HG02798 (cell line): Measurements from ENCODE around the gene RIMS4.
"Not testable (repeated sequence)": the region's sequence is repeated elsewhere in the genome, so short reads cannot be mapped to it uniquely, and the experiment has no call there.

Experiments
- ATAC-seq: cut with Tn5 transposase; IDR thresholded peaks from one replicate; pipeline ENCODE4 v1.9.1; 2021; ENCODE audit warnings: mild to moderate bottlenecking; ENCODE audit not compliant: unreplicated experiment, poor library complexity

RIMS4 gene

DNA sequence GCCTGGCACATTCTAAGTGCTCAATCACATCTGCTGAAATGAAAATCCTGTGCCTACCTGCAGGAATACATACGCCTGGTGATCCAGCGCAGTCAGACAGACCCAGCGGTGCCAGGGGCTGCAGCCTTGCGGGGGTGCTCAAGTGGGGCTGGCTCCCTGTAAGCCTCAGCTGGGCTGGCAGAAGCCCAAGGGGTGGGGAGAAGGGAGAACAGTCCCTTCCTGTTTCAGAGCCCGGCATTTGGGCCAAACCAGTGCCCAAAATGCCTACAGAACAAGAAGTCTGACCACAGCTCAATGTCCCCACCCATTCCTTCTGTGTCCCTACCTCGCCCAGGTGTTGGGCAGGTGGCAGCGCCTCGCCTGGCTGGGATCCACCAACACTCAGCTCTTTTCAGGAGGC lies 42.1 kb downstream of the RIMS4 start:
- no peak for ATAC-seq

DNA sequence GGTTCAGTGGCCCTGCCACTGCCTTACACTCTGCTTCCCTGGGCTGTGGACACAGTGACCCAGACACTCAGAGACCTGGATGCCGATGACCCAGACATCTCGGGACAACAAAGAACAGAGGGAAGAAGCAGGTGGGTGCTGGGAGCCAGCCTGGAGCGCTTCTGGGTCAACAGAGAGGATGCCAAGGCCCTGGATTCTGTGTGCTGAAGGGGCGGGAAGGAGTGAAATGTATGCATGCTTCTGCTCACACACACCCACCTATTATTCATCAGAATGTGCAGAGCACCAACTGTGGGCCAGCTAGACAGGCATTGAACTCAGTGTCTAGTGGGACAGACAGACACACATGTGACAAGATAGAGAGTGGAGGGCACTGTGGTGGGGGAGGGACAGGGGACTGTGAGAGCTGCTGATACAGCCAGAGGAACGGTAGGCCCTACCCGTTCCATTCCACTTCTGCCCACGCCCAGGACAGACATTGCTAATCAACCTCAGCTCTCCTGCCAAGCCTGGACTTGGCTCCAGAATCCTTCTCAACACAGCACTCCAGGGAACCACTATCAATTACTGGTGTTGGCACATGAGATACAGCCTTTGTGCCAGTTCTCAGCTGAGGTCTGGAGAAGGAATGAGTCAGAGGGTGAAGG lies 44.5 kb downstream of the RIMS4 start:
- ATAC-seq = no peak

- no peak for ATAC-seq
Observed at GRCh38 chr20:44765091-44765490, 45.3 kb downstream of the RIMS4 start.

GRCh38 chr20:44763798-44764197 lies 46.5 kb downstream of the RIMS4 start:
- not testable (repeated sequence) for ATAC-seq

- no peak for ATAC-seq
Observed at GRCh38 chr20:44762466-44763140, 47.7 kb downstream of the RIMS4 start.

DNA sequence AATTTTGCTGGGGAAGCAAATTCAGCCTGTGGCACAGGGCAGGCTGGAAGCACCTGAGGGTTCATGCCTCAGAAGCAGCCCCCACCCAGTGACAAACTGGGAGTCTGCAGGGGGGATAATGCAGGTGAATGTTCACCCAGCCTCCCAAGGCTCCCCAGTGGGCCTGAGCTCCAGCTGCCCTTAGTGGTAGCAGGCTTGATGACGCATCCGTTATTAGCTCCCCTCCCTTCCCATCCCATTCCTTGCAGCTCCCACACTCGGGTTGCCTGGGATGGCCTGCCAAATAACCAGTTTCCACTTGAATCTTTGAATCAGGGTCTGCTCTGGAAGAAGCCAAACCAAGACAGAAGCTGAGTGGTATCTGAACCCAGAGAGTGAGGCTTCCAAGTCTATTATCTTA lies 48.9 kb downstream of the RIMS4 start:
- ATAC-seq = no peak

GRCh38 chr20:44759595-44759994 lies 50.8 kb downstream of the RIMS4 start:
- ATAC-seq = no peak

DNA sequence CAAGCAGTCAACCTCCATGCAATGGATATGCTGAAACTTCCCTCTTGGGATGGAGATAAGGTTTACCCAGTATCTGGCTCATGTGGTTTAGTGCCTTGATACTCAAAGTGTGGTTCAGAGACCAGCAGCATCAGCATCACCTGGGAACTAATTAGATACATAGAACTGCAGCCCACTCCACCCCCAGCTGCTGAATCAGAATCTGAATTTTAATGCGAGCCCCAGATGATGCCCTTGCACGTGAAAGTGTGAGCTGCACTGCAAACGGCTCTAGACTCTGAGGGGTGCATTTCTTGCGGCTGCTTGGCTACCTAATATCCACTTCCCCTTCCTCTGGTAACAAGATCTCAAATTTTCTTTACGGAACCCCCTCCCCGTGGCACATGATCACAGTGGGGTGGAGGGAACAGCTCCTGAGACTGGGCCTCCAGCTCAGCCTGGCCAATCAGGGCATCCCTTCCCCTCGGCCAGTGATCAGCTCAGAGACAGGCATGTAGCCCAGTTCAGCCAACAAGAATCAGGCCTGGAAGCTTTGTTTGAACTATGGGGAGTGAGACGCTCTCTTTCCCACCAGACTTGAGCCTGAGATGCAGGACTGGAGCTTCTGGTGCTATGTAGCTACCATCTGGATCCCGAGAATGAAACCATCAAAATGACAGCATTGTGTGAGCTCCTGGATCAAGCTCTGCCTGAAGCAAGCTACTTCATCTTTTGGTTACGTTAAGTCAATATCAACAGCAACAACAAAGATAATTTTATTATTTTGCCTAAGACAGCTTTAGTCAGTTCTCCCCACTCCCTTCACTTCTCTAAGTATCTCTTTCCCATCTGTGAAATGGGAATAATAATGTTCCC lies 51.9 kb downstream of the RIMS4 start:
- no peak for ATAC-seq

GRCh38 chr20:44756956-44757355 lies 53.4 kb downstream of the RIMS4 start:
- ATAC-seq = no peak

DNA sequence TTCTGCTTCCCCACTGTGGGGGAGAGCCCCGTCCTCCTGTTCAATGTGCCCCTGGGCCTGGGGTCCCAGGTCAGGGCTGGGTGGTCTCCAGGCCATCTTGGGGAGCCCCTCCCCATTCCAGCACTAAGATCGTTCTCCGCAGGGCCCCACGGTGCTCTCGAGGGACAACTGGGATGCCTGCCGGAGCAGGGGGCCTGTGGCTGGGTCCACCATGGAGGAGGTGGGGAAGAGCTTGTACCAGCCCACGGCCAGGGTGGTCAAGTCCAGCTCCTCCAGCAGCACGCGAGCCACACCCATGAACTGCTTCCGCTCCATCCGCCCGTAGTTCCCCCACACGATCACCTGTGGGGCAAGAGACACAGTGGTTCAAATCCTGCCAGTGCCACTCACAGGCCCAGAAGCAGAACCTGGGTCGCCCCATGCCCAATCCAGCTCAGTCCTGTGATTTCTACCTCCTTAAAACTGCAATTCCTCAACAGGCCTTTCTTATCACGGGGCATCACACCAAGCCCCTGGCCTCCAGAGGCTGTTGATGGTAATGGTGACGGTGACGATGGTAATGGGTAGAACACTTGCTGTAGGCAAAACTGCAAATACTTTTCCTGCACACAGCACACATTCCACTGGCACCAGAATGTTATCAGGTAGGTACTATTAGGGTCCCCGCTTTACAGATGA lies 54.2 kb downstream of the RIMS4 start:
- ATAC-seq = no peak

DNA sequence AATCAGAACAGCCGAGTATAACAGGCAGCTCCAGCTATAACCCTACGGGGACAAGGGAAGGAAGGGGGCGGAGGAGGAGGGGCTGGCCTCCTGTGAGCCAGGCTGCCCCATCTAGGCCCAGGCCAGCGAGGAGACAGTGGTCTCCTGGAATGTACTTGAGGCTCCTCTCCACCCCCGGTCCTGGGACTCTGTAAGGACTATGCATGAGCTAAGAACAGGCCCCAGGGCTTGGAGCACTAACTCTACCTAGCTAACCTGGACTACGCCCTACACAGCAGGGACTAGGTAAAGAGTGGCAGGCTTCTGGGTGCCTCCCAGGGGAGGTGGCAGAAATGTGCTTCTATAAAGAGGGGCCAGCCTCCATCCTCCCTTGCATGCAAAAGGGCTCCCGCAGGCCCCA lies 55.8 kb downstream of the RIMS4 start:
- ATAC-seq = no peak

DNA sequence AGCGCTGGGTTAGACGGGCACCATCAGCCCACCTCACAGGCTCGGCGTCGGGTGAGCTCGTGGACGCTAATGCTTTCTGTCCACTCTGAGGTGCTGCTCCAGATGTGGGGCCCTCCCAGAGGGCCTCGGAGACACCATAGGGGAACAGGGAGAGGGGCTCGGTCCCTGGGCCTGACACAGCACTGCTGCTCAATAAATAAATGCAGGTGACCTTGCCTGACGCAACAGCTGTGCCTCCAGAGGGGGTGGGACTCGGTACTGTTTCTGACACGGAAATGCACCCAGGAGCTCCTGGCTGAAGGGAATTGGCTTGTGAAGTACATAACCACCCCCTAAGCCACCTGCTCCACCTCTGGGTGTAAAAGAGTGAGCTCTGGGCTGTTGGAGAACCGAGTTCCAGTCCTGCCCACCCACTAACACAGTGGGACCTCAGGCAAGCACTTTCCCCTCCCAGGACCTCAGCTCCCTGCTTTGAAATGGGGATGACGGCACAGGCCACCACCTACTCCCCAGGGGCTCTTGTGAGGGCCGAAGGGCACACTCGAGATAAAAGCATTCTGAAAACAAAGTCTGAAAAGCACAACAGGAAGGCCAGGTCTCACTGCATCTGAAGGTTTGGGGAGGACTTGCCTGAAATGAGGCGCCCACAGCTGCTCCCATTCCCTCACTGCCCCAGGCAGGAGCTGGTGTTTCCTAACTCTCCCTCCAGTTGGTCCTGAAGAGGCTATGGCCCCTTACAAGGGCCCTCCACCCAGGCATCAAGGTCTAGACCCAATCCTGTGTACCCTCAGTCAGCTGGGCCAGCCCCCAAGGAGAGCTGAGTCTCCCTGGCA lies 58.0 kb downstream of the RIMS4 start:
- no peak for ATAC-seq

DNA sequence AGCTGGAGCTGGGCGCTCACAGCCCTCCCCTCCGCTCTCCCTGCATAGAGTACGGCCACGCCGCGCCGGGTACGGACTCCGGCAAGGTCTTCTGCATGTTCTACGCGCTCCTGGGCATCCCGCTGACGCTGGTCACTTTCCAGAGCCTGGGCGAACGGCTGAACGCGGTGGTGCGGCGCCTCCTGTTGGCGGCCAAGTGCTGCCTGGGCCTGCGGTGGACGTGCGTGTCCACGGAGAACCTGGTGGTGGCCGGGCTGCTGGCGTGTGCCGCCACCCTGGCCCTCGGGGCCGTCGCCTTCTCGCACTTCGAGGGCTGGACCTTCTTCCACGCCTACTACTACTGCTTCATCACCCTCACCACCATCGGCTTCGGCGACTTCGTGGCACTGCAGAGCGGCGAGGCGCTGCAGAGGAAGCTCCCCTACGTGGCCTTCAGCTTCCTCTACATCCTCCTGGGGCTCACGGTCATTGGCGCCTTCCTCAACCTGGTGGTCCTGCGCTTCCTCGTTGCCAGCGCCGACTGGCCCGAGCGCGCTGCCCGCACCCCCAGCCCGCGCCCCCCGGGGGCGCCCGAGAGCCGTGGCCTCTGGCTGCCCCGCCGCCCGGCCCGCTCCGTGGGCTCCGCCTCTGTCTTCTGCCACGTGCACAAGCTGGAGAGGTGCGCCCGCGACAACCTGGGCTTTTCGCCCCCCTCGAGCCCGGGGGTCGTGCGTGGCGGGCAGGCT lies 60.1 kb downstream of the RIMS4 start:
- ATAC-seq = no peak

DNA sequence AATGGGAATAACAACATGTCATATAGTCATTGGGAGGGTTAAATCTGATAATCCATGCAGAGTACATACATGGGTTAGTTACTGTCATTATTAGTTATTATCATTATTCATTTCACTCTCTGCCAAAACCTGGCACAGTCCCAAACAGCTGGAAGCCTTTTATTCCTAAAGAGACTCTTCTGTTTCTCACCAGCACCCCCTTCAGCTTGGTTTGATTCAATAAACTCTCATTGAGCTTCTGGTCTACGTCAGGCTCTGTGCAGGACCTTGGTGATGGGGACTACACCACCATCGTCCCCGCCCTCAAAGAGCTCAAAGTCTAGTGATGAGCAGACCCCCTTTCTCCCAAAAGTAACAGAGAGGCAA lies 62.4 kb downstream of the RIMS4 start:
- ATAC-seq = no peak

DNA sequence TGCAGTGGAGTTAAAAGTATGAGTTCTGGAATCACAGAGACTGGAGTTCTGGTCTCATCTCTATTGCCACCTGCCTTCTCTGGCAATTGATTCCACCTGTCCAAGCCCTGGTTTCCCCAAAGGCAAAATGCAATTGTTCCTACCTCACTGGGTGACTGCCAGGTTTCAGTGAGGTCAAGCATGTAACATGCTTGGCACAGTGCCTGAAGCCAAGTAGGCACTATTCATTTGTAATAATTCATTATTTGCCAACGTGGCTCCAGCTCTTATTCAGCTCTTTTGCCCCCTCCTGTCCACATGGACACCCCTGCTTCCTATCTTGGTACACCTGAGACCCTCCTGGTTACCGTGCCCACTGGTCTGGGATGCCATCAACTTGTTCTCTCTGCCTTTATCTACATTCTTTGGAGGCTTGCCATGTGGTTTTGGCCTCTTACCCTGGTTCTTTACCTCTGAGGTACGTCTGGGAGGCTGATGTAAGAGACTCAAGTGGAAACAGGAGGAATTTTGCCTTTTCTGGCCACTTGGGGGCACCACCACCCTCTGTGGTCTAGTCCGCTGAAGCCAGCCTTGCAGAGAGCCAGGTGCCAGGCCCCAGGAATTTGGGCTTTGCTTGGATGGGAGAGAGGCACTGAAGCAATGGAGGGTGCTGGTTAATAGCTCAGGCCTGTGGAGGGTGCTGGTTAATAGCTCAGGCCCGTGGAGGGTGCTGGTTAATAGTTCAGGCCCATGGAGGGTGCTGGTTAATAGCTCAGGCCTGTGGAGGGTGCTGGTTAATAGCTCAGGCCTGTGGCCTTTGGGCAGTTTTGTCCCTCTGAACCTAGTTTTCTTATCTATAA lies 63.0 kb downstream of the RIMS4 start:
- no peak for ATAC-seq

- ATAC-seq = no peak
Observed at GRCh38 chr20:44746367-44747165, 63.8 kb downstream of the RIMS4 start.

- no peak for ATAC-seq
Observed at GRCh38 chr20:44745598-44746366, 64.6 kb downstream of the RIMS4 start, which contains the start of gene KCNK15. Gene KCNK15 (plus strand): TSS chr20:44745865. CDS start chr20:44745911, 46 bp downstream.
